ENCODE data around the gene LIN54.

Gene LIN54

DNA sequence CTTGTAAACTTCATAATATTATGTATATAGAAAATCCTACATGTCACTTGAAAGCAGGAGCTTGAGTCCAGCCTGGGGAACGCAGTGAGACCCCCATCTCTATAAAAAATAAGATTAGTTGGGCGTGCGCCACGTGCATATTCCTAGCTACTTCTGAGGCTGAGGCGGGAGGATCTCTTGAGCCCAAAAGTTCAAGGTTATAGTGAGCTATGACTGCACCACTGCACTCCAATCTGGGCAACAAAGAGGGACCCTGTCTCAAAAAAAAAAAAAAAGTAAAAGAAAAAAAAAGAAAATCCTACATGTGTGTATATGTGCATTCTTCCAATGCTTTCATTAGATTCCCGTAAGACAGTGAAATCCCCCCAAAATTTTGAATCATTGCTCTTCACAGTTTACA, 121.3 kb downstream of the LIN54 start:
- no peak for DNase-seq

DNA sequence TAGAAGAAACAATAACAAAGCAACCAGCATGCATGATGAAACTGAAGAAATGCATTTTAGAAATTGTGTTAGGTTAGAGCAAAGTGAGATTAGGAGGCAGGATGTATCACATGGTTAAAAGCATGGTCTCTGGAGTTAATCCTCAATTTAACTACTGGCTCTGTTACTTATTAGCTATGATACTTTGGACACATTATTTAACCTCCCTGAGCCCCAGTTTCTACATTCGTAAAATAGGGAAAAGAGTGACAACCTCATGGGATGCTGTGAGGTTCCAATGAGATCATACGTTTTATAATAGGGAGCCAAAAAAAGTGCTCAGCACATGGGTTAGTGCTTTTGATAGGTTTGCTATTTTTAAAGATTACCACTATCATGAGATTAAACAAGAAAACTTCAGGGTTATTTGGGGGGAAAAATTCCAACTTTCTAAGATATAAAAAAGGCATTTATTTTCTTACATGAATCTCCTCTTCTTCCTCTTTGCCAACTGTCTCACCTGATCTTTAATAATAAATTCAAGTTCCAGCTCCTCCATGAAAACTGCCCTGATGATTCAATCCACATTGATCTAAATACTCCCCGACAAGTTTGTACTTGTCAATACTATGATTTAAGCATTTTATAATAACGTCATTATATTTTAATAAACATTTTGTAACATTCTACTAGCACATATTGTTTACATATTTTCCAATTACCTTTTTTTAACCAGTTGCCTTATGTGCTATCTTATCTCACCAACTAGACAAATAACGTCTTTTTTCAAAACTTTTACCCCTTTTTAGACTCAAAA, 124.3 kb downstream of the LIN54 start:
- DNase-seq, result no peak

DNA sequence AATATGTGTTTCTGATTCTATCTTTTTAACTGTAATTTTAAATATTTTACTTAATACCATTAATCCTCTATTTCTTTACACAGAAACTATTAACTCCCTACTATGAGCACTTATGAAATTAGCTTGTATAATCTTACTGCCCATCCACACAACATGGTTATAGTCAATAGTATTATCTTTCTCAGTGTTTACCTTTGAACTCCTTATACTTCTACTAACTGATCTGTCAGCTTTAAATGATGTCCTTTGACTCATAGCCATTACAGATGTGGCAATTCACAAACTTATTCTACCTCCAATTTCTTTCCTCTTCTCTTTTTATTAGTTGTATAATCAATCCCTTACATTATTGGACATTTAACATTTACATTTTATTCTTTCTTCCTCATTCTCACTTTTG, 125.2 kb downstream of the LIN54 start:
- no peak for DNase-seq

Data from 8988T (cell line).